Measurements from ENCODE around the gene CEMIP.

Gene CEMIP

DNA sequence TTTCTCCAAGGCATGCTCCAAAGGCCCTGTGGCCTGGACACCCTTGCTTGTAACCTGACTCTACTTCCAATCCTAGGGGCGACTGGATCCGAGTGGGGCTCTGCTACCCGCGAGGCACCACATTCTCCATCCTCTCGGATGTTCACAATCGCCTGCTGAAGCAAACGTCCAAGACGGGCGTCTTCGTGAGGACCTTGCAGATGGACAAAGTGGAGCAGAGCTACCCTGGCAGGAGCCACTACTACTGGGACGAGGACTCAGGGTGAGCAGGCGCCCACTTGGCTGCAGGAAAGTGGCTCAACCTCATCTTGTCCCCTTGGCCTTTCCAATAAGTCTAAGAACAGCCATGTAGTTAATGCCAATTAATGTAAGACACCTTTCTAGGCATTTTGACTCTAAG lies 158.5 kb downstream of the CEMIP start:
- DNase-seq (ENCODE audit: low read depth in 2 of 2), result no peak
- H3K4me3 ChIP-seq (replicated peaks in 1 of 2; ENCODE audit: low read depth in 2 of 2, low read length in 2 of 2), result no peak overlapping the region
- TF ChIP-seq, protein P1, sequence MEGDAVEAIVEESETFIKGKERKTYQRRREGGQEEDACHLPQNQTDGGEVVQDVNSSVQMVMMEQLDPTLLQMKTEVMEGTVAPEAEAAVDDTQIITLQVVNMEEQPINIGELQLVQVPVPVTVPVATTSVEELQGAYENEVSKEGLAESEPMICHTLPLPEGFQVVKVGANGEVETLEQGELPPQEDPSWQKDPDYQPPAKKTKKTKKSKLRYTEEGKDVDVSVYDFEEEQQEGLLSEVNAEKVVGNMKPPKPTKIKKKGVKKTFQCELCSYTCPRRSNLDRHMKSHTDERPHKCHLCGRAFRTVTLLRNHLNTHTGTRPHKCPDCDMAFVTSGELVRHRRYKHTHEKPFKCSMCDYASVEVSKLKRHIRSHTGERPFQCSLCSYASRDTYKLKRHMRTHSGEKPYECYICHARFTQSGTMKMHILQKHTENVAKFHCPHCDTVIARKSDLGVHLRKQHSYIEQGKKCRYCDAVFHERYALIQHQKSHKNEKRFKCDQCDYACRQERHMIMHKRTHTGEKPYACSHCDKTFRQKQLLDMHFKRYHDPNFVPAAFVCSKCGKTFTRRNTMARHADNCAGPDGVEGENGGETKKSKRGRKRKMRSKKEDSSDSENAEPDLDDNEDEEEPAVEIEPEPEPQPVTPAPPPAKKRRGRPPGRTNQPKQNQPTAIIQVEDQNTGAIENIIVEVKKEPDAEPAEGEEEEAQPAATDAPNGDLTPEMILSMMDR (IDR thresholded peaks at IDR 0.05; ENCODE audit: low read depth, low read length), result no peak

DNA sequence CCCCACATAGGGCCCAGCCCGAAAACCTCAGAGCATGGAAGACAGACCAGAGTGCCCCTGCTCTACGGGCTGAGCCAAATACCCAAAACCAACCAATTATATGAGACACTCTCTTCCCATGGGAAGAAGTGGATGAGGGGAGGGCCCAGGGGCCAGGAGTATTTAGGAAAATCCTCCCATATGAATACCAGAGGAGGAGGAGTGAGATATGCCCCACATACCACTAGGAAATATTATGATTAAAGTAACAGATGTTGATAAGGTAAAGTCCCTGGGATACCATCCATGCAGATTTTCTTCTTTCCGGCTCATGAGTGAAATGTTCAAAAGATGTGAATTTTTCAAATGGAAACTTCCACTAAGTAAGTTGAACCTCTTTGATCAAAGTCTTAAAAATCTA lies 160.0 kb downstream of the CEMIP start:
- H3K4me3 ChIP-seq (replicated peaks in 1 of 2; ENCODE audit: low read depth in 2 of 2, low read length in 2 of 2), result no peak overlapping the region
- TF ChIP-seq, protein P1 (IDR thresholded peaks at IDR 0.05; ENCODE audit: low read depth, low read length), result no peak
- no peak for DNase-seq (ENCODE audit: low read depth in 2 of 2)

DNA sequence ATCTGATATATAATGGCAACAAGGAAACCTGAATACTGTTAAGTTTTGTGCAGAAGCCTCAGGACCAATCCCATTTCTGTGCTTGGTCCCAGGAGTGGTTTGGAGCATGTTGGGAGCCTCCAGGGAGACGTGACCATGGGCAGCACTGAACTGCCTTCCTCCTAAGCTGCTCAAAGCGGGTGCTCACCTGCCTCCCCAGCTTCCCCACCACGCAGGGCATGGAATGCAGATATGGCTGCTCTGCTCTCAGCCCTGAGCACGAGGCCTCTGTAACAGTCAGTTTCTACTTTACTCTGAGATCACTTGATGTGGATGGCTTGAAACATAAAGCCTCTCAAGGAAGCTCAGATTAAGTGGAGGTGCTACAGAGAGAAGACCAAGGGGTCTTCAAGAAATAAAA lies 161.2 kb downstream of the CEMIP start:
- no peak for DNase-seq (ENCODE audit: low read depth in 2 of 2)
- TF ChIP-seq, protein P1 (IDR thresholded peaks at IDR 0.05; ENCODE audit: low read depth, low read length), result no peak
- no peak overlapping the region for H3K4me3 ChIP-seq (replicated peaks in 1 of 2; ENCODE audit: low read depth in 2 of 2, low read length in 2 of 2)

DNA sequence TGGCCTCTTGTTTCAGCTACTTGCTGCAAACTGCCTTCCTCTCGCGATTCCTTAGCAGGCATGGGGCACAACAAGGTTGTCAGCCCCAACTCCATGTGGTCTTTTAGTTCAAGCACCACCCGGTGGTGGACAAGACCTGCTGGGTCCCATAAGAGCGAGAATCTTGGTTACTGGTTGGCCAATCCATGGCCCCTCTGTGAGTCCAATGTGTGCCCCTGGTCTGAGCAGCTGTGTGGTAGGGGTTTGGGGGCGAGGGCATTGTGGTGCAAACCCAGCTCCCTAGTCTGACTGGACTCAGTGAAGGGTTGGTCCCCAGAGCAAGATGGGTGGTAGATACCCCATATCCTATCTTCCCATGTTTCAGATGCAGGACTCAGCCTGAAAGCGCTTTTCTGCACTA lies 161.7 kb downstream of the CEMIP start:
- no peak overlapping the region for H3K4me3 ChIP-seq (replicated peaks in 1 of 2; ENCODE audit: low read depth in 2 of 2, low read length in 2 of 2)
- TF ChIP-seq, protein P1 (IDR thresholded peaks at IDR 0.05; ENCODE audit: low read depth, low read length), result no peak
- DNase-seq (ENCODE audit: low read depth in 2 of 2), result no peak

DNA sequence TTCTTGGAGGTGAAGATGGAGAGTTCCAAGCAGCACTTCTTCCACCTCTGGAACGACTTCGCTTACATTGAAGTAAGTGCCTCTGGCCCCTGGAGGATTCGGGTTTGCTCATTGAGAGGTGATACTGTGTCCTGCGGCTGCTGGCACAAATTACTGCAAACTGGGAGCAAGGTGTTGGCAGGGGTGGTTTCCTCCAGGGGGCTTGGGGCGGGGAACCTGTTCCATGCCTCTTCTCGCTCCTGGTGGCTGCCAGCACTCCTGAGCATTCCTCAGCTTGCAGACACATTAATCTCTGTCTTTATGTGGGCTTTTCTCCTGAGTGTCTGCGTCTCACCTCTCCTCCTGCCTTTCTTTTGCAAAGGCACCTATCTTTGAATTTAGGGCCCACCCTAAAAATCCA lies 163.1 kb downstream of the CEMIP start:
- TF ChIP-seq, protein P1 (IDR thresholded peaks at IDR 0.05; ENCODE audit: low read depth, low read length), result no peak
- DNase-seq (ENCODE audit: low read depth in 2 of 2), result no peak
- no peak overlapping the region for H3K4me3 ChIP-seq (replicated peaks in 1 of 2; ENCODE audit: low read depth in 2 of 2, low read length in 2 of 2)

DNA sequence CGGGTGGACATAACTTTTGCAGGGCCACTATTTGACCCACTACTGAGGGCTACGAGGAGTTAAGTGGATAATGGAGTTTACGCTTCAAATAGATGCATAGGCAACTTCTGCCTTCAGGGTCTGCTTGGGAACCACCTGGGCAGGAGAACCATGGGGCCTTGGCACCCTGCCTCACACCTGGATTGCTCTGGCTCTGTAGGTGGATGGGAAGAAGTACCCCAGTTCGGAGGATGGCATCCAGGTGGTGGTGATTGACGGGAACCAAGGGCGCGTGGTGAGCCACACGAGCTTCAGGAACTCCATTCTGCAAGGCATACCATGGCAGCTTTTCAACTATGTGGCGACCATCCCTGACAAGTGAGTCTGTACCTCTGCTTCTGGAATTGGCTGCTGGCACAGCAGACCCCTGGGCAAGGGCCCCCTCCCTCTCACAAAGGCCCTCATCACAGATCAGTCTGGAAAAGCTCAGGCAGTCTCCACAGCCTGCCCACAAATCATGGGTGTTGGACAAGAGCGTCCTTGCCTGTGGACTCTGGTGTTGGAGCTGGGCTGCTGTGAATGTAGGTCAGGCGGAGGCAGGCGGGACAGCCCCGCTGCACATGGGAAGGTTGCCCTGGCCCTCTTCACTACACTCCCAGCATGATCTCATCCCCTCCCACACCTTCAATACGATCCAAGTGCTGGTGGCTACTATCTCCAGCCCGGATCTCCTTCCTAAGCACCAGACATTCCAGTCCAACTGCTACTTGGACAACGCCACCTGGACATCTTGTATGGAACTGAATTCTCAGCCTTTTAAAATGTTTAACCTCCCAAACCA lies 163.8 kb downstream of the CEMIP start:
- H3K4me3 ChIP-seq (replicated peaks in 1 of 2; ENCODE audit: low read depth in 2 of 2, low read length in 2 of 2), result no peak overlapping the region
- TF ChIP-seq, protein P1 (IDR thresholded peaks at IDR 0.05; ENCODE audit: low read depth, low read length), result no peak
- no peak for DNase-seq (ENCODE audit: low read depth in 2 of 2)

DNA sequence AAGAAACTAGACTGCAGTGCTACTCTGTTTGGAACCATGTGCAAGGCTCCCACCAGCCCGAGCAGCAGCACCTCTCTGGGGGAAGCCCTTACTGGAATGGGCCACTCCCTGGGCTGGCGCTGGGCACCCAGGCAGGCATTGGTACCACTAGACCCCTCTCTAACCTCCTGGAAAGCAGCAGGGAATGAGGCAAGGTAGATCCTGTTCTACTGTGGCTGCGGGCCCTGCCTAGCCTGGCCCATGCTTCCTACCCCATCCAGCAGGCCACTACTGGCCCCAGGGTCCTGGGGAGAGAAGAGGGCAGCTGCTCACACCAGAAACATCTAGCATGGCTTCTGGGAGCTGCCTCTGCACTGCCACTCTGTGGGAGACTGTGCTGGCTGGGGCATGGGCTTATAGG lies 165.6 kb downstream of the CEMIP start:
- H3K4me3 ChIP-seq (replicated peaks in 1 of 2; ENCODE audit: low read depth in 2 of 2, low read length in 2 of 2), result no peak overlapping the region
- no peak for DNase-seq (ENCODE audit: low read depth in 2 of 2)
- TF ChIP-seq, protein P1 (IDR thresholded peaks at IDR 0.05; ENCODE audit: low read depth, low read length), result no peak

All from cardiac fibroblast (primary cell).